Calu3 (cell line): ENCODE measurements around the gene HTR7. TPM values are rescaled to one million over a fixed set of nuclear protein-coding genes. Genes with fewer than 3 reads are reported as not detected.

Experiments used
- BruUV-seq: library from RNA; stranded (reverse); fragments of 400-500 nt; replicated peaks from 2 replicates; lab custom pipeline; 2021; lab: Mats Ljungman, UMichigan
- CTCF ChIA-PET: fragments of 300-600 bp; sonication (Branson Sonifier 250); formaldehyde crosslinking; loops from one replicate; lab custom pipeline; 2022; ENCODE audit warnings: antibody characterized with exemption; lab: Charles Lee
- DNase-seq: peaks from one replicate; pipeline ENCODE4 v3.0.0; 2022
- H3K27ac Mint-ChIP-seq: one replicate; pipeline ENCODE4 v1.8.0; 2022; ENCODE audit warnings: mixed read lengths; ENCODE audit not compliant: unreplicated experiment
- H3K27me3 Mint-ChIP-seq: one replicate; pipeline ENCODE4 v1.8.0; 2022; ENCODE audit warnings: mixed read lengths; ENCODE audit not compliant: unreplicated experiment
- H3K36me3 Mint-ChIP-seq: one replicate; pipeline ENCODE4 v1.8.0; 2022; ENCODE audit warnings: mild to moderate bottlenecking, moderate library complexity, mixed read lengths; ENCODE audit not compliant: insufficient read depth, unreplicated experiment
- H3K4me1 Mint-ChIP-seq: one replicate; pipeline ENCODE4 v1.8.0; 2022; ENCODE audit warnings: mild to moderate bottlenecking, low read depth, mixed read lengths; ENCODE audit not compliant: unreplicated experiment
- H3K4me3 Mint-ChIP-seq: one replicate; pipeline ENCODE4 v1.8.0; 2022; ENCODE audit warnings: mild to moderate bottlenecking, low read depth, moderate library complexity, mixed read lengths; ENCODE audit not compliant: unreplicated experiment
- H3K9me3 Mint-ChIP-seq: one replicate; pipeline ENCODE4 v1.8.0; 2022; ENCODE audit warnings: low read depth, mixed read lengths; ENCODE audit not compliant: unreplicated experiment
- CTCF ChIP-seq: fragments of 200-600 bp; IDR thresholded peaks from one replicate; pipeline ENCODE4 v1.8.0; 2022; ENCODE audit warnings: antibody characterized with exemption; ENCODE audit not compliant: unreplicated experiment
- intact Hi-C: fragments of 100-400 bp; cut with micrococcal nuclease; formaldehyde crosslinking; loops from one replicate; pipeline ENCODE4 v1.10.0; 2022; ENCODE audit not compliant: unreplicated experiment
- total RNA-seq: library from RNA; stranded (reverse); gene quantifications from 2 replicates; pipeline ENCODE4 v1.2.3, GENCODE V29; 2022

Gene HTR7
- total RNA-seq, 1 experiment from 2014 or later, result 0.12 TPM

- Mint-ChIP-seq H3K27me3 (peaks cover 72% of the 10 kb centered on the region), H3K36me3 (no peaks in the 10 kb centered on the region), H3K27ac (no peak overlapping the region), H3K4me1 (no peaks in the 10 kb centered on the region), H3K9me3 (no peaks in the 10 kb centered on the region), H3K4me3 (no peak overlapping the region)
- CTCF ChIA-PET, result no interaction called here
- no TSS peak for BruUV-seq
- no peak for DNase-seq
- no peak for TF ChIP-seq CTCF
- intact Hi-C loops, result no loop called here
Observed at GRCh38 chr10:90741926-90742565, 115.8 kb downstream of the HTR7 start.

GRCh38 chr10:90740265-90740664 is 117.6 kb downstream of the HTR7 start:
- intact Hi-C loops, result no loop called here
- Mint-ChIP-seq H3K4me1 (no peaks in the 10 kb centered on the region), H3K27me3 (peaks cover 76% of the 10 kb centered on the region), H3K9me3 (no peaks in the 10 kb centered on the region), H3K27ac (no peak overlapping the region), H3K4me3 (no peak overlapping the region), H3K36me3 (no peaks in the 10 kb centered on the region)
- CTCF ChIA-PET, result no interaction called here
- no peak for DNase-seq
- TF ChIP-seq CTCF, result no peak
- BruUV-seq, result no TSS peak

GRCh38 chr10:90738885-90739284 is 119.0 kb downstream of the HTR7 start:
- H3K4me3 Mint-ChIP-seq, result no peak overlapping the region
- no peaks in the 10 kb centered on the region for H3K9me3 Mint-ChIP-seq
- BruUV-seq, result no TSS peak
- H3K4me1 Mint-ChIP-seq, result no peaks in the 10 kb centered on the region
- H3K27me3 Mint-ChIP-seq, result peaks cover 74% of the 10 kb centered on the region
- CTCF ChIA-PET, result no interaction called here
- no peaks in the 10 kb centered on the region for H3K36me3 Mint-ChIP-seq
- TF ChIP-seq CTCF, result no peak
- DNase-seq, result no peak
- no peak overlapping the region for H3K27ac Mint-ChIP-seq
- intact Hi-C loops, result no loop called here

- no peaks in the 10 kb centered on the region for H3K36me3 Mint-ChIP-seq
- H3K27ac Mint-ChIP-seq, result no peak overlapping the region
- BruUV-seq, result no TSS peak
- H3K9me3 Mint-ChIP-seq, result no peaks in the 10 kb centered on the region
- H3K27me3 Mint-ChIP-seq, result peaks cover 40% of the 10 kb centered on the region
- DNase-seq, result no peak
- H3K4me1 Mint-ChIP-seq, result no peaks in the 10 kb centered on the region
- intact Hi-C loops, result no loop called here
- no peak for TF ChIP-seq CTCF
- CTCF ChIA-PET, result no interaction called here
- H3K4me3 Mint-ChIP-seq, result no peak overlapping the region
Observed at GRCh38 chr10:90734415-90734814, 123.4 kb downstream of the HTR7 start.
